ENCODE results near the gene DOCK8.

Gene DOCK8

DNA sequence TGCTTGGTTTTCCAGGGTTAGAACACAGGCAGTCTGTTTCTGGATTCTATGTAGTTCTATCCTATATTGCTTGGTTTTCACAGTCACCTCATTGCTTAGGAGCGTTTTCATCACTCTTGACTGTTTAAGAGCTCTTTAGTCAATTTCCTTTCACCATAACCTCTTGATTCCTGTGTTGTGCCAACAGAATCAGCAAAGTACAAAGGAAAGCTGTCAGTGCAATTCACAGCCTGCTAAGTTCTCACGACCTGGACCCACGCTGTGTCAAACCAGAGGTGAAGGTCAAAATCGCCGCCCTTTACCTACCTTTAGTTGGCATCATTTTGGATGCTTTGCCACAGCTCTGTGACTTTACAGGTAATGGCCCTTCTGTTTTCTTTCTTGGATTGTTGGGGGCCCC, 199.9 kb downstream of the DOCK8 start:
- DNase-seq (ENCODE audit: low read depth, low spot score): no peak

DNA sequence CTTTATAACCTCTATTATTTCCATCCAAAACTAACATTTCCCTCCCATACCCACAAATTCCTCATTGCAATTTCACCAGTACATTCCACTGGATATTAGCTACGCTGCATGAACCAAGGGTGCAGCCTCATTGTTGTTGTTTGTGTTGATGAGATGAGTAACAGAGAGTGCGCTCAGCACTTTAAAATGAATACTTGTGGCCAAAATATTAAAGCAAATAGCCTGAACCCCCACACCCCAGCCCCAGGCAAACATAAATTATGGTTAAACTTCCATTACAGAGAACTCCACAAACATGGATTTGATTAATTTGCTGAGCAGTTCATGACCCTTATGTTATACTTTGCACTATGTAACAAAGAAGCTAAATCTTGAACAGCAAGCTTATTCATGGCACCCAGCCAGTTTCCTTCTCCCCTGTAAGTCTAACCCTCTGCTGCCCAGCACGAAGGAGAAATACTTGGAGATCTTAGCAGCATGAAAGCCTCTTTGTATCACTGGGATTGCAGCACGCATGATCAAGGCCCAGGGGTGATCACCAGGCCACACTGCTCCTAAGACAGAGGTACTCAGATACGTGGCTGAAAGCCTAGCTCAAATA, 205.0 kb downstream of the DOCK8 start:
- DNase-seq (ENCODE audit: low read depth, low spot score): no peak

DNA sequence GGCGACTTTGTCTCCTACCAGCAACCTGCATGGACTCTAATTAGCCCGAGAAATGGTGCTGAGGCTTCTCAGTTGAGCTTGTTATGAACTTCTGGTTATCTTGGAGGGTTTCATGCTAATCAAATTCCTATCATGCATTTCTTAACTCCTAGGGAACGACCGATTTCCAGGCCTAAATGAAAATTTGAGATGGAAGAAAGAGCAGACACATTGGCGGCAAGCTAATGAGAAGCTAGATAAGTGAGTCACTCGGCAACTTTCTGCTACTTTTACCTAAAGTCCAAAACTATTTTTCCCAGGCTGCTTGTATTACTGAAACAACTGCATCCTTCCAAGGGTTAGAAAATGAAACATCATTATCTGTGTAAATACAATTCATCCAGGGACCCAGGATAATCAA, 207.2 kb downstream of the DOCK8 start:
- no peak for DNase-seq (ENCODE audit: low read depth, low spot score)

DNA sequence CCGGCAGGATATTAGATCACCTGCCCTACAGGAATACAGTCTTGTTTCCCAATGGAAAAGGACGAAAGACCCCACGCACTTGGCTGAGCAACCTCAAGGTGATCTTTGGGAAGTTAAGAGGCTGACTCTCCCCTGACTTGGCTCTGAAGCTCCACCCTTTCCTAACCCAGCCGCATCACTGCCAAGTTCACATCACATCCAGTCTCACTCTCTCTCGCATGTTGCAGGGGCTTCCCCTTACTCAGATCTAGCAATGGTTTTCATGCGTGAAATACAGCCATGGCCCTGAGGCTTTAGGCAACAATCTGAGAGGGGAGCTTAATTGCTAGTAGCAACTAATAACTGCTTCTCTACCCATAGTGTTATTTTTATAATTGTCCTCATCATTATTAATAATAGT, 211.6 kb downstream of the DOCK8 start:
- no peak for DNase-seq (ENCODE audit: low read depth, low spot score)

DNA sequence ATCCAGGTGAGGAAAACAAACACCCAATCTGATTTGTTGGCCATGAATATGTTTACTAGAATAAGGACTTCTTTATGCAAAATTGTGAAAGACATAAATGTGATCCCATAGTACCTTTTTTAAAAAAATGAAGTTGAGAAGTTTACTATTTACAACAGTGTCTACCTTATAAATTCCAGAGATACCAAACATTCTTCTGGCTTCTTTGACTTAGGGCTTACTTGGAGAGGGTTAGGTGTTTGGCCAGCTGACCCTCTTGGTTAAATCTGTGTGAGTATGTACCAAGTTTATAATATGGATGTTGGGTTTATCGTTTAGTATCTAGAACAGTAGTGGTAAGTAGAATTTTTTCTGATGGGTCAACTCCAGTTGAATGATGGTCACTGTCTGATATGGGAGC, 212.3 kb downstream of the DOCK8 start:
- no peak for DNase-seq (ENCODE audit: low read depth, low spot score)

DNA sequence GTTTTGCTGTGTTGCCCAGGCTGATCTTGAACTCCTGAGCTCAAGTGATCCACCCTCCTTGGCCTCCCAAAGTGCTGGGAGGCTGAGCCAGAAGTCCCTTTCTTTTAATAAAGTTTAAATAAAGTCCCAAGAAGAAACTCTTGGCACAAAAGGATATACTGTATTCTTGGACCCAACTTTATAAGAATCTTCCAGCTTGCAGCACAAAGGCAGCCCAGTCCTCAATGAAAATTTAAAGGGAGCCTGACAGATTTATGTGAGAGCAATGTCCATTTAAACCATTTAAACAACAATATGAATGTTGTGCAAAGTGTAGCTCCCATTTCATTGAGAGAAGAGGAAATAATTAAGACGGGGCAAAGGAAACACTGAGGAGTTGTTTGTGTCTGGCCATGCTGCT, 217.0 kb downstream of the DOCK8 start:
- DNase-seq (ENCODE audit: low read depth, low spot score): no peak

DNA sequence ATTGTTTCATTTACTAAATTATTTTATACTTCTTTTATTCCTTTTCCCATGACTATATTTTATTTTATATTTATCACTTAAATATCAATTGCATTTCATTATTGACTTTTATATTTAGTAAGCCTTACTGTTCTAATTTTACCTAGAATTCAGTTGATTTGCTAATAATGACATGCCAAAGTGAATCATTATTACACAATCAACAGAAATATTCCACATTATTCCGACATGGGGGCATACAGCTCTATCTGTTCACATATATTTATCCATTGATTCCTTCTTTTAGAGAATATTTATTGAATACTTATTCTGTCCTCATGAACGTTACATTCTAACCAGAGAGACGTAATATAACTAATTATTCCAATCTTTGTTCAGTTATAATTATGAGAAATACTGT, 221.8 kb downstream of the DOCK8 start:
- no peak for DNase-seq (ENCODE audit: low read depth, low spot score)

DNA sequence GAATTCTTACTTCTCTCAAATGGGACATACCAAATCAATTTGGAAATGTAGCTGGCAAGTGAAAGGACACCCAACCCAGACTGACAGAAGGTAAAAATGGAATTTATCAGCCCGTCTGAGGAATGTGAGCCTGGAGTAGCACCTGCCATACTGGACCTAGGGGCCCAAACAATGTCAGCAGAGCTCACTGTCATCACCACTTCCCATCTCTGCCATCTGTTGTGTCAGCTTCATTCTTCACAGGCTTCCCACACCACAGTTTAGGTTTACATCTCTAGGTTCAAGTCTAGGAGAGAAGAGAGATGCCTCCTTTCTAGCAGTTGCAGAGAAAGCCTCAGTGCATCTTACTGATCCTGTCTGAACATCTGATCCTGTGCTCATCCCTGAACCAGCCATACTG, 222.4 kb downstream of the DOCK8 start:
- no peak for DNase-seq (ENCODE audit: low read depth, low spot score)

DNA sequence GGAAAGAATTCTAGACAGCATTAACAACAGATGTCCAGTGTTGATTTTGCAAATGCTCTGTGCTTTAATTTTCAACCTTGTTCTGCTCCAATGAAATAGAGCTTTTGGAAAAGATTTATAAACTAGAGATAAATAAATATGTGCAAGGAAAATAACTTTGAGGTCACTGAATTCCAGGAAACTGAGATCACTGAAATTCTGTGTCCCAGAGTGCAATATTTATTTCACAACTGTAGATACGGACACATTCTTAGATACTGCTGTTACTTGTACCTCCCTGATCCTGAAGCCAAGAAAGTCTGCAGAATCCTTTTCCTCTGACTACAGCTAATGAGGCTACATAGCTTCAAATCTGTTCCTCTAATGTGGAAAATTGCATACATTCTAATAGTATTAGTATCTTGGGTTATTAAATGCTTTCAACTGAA, 222.9 kb downstream of the DOCK8 start:
- no peak for DNase-seq (ENCODE audit: low read depth, low spot score)

DNA sequence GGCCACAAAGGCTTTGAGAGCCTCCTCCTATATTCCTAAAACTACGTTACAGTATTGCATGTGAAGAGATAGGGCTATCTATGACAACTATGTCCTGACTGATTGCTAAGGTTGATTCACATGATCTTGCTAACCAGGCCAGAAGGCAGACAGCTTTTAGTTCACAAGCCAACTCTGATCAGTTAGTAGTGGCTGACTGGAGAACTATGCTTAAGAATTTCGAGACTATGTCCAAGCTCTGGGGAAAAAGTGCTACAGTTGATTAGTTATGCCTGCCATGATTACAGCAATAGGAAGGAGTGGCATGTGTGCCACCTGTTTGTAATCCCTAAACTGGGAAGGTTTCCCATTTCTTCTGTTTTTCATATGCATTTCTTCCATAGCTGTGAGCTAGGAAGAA, 223.4 kb downstream of the DOCK8 start:
- DNase-seq (ENCODE audit: low read depth, low spot score): no peak

DNA sequence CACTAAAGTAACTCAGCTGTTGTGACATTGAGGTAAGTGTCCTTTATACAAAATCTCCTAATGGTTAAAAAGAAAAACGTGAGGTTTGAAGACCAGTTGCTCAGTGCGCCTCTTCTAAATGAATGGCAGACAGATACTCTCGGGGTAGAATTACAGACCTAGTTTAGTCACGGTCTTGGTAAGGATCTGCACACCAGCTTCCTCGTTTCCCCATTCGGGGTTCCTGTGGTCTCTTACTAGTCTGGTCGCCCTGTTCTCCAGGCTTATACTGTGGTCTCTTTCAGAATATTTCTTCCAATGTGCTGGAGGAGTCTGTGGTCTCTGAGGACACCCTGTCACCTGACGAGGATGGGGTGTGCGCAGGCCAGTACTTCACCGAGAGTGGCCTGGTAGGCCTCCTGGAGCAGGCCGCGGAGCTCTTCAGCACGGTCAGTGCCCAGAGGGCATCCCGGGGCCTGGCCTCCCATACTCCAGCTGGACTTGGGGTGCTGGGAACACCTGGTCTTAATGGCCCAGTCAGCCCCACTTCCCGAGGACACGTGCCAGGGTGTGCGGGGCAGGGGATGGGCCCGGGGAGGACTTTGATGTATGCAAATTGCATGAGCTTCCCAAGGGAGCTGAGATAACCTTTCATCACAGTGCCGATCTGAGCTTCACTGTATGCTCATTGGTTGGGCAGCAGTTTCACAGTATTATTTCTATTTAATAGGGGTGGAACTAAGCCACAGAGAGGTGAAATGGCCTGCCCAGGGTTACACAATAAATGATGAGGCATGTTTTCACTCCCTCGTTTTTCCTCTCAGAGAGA, 224.5 kb downstream of the DOCK8 start:
- DNase-seq (ENCODE audit: low read depth, low spot score): no peak

DNA sequence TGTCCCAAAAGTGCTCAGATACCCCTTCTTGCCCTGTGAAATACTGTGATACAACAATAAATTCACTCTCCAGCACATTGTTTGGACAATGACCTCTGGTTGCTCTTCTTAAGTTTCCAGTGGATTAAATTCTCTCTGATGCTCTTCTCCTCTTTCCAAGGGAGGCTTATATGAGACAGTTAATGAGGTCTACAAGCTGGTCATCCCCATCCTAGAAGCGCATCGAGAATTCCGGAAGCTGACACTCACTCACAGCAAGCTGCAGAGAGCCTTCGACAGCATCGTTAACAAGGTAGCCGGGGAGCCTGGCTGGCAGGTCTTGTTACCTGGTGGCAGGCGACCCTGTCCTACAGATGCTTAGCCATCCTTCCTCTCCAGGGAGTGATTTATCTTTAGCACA, 226.5 kb downstream of the DOCK8 start:
- DNase-seq (ENCODE audit: low read depth, low spot score): no peak

DNA sequence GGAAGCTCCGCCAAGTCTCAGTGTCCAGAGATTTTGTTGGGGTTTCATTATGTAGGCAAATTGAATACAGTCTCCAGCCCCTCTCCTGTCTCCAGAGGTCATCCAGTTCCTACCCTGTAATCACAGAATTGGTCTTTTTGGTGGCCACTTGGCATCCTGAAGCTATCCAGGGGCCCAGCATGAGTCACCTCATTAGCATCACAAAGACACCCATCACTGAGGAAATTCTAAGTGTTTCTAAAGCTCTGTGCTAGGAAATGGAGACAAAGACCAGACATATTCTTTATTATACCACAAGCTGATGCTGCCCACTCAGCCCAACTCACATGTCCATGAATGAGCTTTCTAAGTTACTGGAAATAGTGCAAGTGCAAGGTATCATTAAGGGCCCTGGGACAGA, 229.9 kb downstream of the DOCK8 start:
- no peak for DNase-seq (ENCODE audit: low read depth, low spot score)

DNA sequence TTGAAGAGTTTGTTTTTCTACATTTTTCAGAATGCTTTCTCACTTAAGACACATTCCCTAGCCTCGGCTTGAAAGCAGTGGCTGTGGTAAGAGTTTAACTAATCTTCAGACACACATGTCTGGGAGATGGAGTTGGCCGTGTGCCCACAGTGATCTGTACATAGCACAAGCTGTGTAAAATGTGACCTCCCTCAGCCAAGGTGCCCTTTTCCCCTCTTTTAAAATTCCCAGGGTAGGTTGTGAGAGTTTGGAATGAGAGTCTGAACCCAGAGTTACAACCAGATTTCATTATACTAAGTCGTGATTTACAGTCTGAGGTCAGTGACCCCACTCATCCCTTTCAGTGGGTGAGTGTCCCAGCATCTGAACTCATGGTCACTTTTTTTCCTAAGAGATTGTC, 230.4 kb downstream of the DOCK8 start:
- no peak for DNase-seq (ENCODE audit: low read depth, low spot score)

DNA sequence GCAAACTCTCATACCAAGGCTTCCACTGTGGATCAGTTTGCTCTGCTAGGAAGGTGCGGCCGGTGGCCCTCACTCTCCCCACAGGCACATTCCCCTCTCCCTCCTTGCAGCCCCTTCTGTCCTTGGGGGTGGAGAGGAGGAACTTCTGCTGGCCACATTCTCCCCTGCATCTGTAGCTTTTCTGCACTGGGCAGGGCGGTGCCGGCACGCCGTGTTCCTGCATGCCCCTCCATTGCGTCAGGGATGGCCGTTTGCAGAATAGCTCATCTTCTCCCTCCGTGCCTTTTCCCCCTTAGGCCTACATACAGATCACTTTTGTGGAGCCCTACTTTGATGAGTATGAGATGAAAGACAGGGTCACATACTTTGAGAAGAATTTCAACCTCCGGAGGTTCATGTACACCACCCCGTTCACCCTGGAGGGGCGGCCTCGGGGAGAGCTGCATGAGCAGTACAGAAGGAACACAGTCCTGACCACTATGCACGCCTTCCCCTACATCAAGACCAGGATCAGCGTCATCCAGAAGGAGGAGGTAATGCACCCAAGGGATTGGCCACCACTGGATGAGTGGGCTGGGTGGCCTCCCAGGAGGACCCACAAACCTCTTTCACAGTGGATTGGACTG, 231.5 kb downstream of the DOCK8 start:
- DNase-seq (ENCODE audit: low read depth, low spot score): no peak

DNA sequence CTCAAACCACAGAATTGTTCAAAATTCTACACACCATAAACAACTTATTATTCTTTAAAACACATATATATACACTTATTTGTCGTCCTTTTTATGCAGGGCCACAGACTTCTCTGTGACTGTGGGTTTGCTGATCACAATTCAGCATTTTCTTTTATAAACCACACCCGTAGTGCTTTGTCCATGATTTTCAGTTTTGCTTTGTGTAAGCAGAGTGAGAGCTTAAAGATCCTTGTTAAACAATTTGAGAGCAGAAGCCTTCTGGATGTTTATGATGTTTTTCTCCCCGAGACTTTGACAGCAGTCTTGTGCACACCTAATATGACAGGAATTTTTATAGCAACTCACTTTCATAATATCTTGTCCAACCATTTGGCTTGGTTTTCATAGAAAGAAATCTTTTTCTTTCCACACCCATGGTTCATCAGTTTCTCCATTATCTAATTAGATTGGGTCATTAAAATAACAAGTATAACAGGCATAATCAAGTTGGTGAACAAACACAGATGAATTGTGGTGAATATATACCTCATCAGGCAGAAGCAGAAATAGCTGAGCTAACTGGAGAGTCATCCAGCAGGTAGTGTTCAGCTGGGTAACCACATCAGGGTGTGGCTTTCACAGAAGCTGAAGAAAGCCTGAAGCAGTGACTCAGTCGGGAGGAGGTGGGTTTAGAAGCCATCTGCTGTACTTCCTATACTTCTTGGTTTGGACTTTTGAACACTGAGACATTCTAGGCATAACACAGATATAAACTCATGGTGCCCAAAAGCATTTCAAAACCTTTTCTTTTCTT, 232.8 kb downstream of the DOCK8 start:
- peak; percentile 34 for DNase-seq (ENCODE audit: low read depth, low spot score)

DNA sequence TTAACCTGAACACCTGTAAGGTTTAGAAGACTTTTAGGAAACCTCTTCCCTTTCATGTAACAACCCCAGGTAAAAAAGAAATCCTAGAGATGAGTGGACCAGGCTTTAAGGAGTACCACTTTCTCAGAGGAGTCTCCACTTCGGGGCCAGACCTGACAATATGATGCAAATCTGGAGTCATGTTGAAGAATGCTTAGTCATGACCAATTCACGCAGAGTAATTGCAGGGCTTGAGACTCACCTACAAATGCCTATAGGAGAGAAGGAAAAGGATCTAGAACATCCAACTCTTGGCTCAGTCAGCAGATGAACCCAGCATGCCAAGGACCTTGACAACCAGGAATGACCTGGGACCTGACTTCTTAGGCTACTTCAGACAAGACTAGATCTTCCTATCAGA, 235.4 kb downstream of the DOCK8 start:
- DNase-seq (ENCODE audit: low read depth, low spot score): no peak

DNA sequence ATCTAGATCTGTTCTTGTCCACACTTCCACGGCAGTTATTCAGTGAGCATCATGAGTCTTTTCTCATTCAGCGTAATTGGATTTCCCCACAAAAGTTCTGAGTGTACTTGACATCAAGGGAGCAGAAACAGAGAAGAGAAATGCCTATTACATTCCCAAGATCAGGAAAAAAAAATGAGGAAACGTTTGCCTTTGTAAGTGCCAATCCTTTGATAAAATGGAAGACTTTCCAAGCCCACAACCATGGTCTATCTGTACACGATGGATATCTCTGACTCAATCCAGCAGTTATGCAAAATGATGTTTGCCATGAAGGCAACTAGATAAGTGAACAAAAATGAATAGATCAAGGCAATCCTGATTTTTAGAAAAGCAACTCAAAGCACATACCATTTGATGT, 235.9 kb downstream of the DOCK8 start:
- DNase-seq (ENCODE audit: low read depth, low spot score): no peak

DNA sequence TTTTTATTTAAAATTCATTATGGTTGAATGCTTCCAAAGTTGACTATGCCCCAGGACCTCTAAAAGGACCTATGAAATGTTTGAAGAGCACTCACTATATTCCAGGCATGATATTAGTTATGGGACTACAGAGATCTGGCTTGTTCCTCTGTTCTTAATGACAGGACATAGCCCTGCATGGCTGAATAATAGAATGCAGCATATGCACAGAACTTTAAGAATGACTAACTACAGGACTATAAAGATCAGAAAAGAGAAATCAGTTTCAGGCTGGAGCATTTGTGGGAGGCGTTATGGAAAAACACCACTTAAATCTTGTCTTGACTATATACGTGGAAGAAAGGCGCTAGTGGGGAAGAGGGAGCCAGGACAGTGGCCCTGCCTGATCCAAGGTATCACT, 239.2 kb downstream of the DOCK8 start:
- no peak for DNase-seq (ENCODE audit: low read depth, low spot score)

DNA sequence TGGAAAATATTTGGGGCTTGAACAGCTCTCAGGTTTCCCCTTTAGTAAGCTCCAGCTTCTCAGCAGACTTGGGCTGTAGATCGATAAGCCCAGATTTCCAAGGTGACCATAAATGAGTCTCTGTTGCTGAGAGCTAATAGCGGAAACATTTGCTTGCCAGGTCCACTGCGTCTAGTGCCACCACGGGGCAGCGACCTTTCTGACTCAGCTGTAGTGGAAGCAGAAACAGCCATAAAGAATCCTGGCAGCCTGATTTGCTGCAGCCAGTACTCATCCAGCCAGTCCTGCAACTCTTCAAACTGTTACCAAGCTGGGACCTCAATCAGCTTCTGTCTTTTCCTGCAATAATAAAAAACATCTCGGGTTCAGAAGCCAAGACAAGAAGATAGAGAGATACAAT, 241.7 kb downstream of the DOCK8 start:
- DNase-seq (ENCODE audit: low read depth, low spot score): no peak

DNA sequence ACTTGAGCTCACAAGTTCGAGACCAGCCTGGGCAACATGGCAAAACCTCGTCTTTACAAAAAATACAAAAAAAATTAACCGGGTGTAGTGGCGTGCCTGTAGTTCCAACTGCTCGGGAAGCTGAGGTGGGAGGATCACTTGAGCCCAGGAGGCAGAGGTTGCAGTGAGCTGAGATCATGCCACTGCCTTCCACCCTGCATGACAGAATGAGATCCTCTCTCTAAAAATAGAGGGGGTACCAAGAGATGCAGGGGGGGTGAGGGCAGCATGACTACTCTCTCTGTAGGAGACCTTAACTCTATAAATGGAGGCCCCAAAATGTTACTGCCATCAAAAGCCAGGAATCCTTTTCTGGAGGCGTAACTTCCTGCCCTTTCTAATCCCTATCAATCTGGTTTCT, 243.9 kb downstream of the DOCK8 start:
- DNase-seq (ENCODE audit: low read depth, low spot score): no peak
